MV-4-11 (cell line): ENCODE results near the gene PPP1R9B.

Source experiments
- DNase-seq: peaks from one replicate; lab custom pipeline; 2025; lab: John Stamatoyannopoulos, UW

The PPP1R9B gene

DNA sequence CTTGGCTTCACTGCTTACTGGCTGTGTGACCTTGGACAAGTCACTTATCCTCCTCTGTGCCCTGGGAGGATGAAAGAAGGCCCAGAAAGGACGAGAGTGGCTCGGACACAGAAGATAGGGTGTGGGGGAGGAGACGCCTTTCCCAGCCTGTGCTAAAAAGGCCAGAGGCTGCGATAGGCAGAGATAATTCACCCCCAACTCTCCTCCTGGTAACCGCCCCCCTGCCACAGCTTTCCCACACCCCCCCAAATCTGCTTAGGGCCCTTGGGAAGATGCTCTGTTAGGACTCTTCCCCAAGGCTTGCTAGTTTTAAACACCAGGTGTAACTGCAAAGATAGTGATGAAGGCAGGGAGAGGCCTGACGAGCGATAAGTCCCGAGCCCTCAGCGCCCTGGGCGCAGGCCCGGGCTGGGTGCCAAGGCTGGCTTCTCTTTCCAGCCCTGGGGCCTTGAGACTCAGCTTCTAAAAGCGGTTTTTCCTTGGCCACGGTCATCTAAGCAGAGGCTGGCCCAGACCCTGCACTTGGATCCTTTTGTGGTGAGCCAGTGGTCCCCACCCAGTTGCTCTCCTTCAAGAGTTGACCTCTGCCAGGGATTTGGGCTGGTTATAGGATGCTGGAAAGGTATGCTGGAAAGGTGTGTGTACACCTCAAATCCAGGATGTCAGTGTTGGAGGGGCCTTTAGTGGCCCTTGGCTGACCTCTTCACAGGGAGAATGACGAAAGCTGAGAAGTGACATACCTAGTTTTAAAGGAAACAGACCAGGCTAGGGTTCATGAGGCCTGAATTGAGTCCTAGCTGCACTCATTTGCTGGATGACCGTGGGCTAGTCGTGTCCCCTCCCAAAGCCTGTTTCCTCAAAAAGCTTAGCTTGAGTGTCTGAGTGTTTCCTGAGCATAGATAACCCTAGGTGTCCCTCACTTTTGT, 3.4 kb upstream of the PPP1R9B start:
- no peak for DNase-seq

DNA sequence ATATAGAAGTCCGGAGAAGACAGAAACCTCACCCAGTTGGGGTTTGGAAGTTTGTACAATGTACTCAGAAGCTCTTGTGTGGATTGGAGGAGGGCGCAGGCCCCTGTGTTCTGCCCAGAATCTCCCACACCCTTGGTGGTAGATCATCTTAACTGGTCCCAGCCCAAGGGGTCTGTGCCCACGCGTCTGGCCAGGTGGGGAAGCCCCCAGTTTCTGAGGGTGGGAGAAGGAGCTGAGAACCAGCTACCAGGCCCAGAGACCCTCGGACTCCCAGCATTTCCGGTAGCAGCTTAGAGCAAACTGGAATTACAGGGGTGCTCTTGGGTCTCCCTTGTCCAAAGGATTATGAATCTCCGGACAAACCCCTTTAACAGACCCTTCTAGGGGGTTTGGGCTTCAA, 2.3 kb upstream of the PPP1R9B start:
- DNase-seq: no peak

DNA sequence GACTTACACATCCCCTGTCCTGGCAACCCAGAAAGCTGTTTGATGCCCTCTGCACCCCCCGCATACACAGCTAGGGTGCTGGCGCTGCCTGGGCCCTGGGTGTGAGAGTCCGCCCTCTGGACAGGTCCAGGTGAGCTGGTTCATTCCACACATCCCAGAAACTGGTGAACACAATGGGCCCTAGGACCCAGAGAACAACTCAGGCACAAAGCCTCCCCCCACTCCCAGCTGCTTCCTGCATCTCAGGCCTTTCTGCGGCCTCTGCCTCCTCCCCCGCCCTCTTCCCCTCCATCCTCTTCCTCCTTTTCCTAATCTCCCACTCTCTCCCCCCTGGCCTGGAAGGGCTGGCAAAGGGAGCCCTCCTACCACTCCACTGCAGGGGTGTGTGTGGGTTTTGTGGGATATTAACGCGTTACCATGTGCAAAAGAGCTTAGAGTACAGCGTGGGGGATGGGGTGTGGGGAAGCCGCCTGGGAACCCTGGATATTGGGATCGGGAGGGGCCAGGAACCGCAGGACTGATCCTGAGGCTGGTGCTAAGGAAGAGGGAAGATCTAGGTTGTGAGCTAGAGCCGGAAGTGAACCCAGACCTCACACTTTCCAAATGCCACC, 1.6 kb upstream of the PPP1R9B start:
- DNase-seq: peak; percentile 85

DNA sequence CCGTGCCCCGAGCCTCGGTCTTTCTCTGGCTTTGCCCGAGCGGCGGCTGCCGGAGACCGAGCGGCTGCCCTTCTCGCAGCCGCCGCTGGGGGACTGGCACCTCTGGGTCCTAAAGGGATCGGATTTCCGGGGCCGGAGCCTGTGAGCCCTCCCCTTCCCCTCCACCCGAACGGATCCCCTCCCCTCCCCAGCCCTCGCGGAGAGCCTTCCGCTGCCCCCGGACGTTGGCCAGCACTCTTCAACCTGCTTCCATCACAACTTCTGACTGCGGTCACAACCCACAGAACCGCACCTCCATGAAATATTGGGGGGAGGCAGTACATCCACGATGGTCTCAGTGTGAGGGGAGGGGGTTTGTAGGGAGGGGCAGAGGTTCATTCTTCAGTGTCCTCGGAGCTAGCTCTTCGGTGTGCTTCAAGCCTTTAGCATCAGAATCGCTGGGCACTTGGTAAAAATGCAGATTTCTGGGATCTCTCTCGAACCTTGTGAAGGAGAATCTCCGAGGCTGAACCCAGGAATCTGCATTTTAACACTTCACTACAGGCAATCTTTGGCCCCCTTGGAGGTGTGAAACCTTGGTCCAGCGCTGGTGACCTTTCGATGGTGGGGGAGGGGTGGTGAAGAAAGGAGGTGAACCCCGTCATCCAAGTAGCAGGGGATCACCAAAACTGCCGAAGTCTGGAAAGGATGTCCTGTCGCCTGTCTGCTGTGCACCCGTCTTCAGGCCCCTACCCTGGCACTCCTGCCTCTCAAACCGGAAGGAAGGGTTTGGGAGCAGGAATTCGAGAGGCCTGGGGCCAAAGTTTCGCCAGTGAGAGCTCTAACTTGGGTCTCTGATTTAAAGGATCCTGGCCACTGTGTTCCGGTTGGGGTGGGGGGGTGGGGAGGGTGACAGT, 812 bp upstream of the PPP1R9B start:
- DNase-seq: peak; percentile 87

DNA sequence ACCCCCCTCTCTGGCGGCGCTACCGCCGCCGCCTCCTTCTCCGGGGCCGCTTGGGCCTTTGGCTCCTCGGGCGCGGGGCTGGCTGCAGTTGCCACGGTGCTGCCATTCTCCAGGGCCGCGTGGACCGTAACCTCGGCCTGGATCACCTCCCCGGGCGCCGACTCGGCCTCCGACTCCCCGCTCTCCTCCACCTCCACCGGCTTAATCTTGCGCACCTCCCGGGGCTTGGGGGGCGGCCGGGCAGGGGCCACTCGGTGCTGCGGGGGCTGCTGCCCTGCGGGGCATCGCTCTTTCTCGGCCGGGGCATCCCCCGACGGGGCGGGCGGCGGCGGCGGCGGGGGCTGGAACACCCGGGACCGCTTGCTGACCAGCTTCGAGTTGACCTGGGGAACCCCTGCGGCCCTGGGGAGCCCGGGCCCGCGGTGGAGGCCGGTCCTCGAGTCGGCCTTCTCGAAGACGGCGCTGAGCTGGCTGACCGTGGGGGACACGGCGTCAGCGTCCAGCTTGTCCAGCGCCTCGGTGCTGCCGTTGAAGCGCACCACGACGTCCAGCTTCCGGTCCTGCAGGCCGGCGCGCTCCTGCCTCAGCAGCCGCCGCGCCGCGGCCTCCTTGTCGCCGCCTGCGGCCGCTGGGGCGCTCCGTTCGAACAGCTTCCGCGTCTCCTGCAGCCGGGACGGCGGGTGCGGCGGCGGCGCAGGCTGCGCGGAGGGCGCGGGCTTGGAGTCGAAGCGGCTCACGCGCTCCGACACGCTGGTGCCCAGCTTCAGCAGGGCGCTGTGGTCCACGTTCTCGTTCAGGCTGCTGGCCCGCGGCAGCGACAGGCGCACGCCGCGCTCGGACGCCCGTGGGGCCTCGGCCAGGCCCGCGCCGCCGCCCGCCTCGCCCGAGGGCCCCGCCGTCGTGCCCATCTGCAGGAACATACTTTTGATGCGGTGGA, 792 bp downstream of the PPP1R9B start:
- DNase-seq: peak; percentile 5

DNA sequence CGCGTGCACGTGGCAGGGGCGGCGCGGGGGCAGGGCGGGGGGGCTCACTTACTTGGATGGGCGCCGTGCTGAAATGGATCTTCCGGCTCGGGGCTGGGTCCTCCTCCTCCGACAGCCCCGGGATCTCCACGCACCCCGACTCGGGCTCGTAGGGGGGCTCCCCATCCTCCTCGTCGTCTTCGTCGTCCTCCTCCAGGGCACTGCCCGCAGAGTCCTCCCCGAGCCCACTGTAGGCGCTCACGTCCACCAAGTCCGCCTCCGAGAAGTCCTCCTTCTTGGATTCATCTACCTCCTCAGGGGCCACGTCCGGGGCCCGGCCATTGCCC, 1.4 kb downstream of the PPP1R9B start:
- no peak for DNase-seq

DNA sequence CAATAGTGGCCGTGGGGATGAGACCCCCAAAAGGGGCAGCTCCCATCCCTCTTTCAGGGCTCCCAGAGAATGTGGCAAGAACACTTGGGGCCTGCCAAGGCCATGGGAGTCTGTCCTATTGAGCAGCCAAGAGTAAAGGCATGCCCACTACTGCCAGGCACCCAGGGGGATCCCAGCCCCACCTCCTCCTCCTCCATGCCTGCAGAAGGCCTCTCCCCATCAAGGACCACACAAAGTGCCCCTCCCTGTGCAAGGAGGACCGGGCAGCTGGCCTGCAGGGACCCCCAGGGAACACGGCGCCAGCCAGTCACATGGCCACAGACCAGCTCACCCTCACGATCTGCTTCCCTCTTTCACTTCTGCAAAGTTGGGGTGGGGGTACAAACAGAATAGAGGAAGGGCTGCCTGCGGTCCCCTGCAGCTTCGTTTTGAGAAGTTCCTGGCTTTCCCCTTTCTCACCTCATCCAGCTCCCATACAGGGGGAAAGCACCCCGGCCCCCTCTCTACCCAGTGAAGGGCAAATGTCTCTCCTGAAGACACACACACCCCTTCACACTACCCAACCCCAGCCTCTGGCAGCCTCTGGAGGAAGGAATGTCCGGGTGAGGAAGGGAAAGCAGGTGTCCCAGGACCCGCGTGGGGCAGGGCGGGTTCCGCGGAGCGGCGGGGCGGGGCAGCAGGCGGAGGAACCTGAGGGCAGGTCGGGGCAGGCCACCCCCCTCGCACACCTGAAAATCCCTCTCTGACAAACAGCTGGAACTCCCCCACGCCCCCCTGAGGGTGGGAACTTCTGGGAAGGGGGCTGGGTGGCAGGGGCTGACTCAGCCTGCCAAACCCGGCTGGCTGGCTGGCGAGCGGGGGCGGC, 2.0 kb downstream of the PPP1R9B start:
- peak; percentile 95 for DNase-seq

DNA sequence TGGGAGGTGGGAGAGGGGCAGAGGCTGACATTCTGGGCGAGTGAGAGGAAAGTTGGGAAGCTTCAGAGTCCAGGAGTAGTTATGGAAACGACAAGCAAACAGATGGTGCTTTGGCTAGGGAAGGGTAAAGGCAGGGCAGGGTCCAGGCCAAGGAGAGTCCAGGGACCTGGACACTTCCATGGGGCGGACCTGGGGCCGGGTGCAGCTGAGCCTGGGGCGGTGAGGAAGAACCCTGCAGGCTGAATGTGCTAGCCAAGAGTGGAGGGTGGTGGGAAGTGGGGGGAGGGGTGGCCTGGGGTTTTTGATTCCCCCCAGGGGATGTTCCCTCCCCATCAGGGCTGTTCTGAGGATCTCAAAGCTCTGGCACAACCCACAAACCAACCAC, 2.6 kb downstream of the PPP1R9B start:
- no peak for DNase-seq

DNA sequence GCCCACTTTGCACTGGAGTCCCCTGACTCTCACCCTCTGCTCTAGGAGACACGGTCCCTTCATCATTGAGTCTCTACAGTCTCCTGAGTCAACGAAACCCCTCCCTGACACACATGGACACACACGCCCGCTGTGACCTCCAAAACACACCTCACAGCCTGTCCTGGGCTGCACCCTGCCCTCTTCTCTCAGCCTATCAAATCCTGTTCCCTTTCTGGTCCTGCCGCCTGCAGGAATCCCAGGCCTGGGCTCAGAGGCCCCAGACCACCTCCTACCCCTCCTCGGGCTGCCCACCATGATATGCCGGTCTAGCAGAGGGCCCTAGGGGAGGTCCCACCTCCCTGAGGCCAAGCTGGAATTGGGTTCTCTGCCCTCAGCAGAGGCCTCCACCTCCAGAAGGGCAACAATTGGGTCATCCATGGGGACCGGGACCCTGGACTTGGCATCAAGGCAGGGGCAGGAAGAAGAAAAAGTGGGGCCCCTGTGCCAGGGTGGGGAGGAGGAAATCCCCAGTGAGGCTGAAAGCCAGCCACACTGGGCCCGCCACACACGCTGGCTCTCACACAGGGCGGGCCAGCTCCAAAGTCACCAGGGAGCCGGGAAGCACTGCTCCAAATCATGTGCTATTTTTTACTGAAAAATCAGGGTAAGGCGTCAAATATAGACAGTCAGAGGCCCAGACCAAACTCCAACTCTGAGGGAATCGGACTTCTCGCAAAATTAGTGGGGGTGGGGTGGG, 3.4 kb downstream of the PPP1R9B start:
- DNase-seq: no peak

DNA sequence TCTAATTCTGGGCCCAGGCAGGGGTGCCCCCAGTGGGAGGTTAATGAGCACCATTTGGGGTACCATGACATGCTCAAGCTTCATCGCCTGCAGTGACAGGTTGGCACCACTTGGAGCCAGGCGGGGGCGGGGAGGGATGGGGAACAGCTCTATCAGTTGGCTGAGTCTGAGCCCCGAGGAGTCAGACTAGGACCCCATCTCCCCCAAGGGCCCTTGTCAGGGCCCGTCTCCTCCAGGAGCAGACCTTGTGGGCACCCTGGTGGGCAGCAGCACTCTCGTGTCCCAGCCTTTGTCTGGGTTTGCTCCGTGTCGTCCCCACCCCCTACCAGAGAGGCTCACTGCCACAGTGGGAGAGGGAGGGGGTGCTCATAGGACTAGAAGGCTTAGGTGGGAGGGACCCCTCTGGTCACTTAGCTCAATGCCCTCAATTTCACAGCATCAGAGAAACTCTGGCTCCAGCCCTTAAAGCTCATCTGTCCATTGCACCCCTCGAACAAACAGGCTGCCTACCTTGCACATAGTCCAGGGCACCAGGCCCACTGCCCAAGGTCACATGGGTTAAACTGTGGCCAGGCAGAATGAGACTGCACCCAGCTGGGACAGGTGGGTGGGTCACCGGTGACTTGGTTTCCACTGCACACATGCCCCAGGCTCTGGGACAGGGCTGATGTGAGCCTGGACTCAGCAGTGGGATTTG, 4.1 kb downstream of the PPP1R9B start:
- no peak for DNase-seq

DNA sequence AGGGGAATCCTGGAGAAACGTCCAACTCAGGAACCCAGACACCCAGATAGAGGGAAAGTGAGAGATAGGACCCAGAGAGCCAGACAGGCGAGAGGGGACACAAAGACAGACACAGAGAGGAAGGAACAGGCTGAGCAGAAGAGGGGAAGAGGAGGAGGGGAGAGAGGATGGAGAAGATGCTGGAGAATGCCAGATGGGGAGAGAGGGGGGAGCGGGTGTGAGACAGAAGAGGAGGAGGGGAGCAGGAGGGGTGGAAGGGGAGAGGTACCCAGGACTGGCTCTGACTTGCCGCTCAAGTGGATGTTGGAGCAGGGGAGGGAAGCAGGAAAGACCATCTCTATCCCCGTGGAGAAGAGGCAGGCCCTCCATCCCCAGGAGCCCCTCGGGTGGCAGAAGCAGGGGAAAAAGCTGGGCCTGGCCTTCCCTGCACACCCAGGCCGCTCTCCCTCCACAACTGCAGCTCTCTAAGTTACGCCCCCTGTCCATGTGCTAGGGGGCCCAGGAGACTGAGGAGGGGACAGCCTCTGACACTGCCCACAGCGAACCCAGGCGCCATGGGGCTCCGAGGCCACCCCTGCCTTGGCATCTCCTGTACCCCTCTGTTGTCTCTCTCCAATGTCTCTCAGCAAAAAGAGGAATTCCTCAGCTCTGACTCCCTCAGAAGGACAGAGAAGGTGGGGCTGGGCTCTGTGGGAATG, 4.8 kb downstream of the PPP1R9B start:
- no peak for DNase-seq

DNA sequence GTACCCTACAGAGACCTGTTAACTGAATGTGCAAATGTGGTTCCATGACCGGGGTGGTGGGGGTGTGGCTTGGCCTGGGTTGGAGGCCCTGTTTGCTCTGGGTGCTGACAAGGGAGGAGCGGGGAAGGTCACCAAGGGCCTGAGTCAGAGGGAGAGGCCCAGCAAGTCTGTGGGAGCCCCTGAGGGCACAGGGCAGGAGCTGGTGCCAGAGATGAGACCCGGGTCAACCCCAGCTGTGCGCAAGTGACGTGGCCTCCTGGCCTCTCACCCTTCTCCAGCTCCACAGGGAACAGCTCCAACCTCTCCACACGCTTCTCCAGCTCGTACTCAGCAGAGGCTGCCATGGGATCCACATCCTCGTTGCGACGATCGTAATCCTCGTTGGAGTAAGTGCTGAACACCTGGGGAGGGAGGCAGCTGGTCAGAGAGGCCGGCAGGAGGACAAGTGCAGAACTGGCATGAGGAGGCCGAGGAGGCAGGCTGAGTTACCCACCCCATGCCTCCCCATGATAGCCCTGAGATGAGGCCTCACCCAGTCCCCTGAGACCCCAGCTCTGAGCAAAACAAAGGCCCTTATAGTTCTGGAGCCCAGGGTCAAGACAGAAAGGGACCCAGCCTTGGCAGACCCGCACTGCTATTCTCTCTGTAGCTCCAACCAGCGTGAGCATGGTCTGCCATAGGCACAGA, 5.5 kb downstream of the PPP1R9B start:
- DNase-seq: no peak

DNA sequence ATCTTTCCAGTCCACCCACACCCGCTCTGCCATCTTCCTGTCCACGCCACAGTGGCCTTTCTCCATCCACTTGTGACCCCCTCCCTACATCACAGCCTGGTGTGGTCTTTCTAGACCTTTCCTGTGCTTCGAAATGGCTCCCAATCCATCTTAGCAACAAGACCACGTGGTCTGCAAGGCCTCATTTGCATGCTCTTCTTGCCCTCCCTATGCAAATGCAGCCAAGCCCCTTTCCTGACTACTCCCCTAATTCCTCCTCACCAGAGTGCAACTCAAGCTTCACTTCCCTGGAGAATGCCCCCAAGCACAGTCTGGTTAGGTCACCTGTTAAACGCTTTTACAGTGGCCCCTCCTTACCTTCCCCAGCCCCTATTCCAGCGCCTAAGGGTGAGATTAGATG, 6.1 kb downstream of the PPP1R9B start:
- DNase-seq: no peak

DNA sequence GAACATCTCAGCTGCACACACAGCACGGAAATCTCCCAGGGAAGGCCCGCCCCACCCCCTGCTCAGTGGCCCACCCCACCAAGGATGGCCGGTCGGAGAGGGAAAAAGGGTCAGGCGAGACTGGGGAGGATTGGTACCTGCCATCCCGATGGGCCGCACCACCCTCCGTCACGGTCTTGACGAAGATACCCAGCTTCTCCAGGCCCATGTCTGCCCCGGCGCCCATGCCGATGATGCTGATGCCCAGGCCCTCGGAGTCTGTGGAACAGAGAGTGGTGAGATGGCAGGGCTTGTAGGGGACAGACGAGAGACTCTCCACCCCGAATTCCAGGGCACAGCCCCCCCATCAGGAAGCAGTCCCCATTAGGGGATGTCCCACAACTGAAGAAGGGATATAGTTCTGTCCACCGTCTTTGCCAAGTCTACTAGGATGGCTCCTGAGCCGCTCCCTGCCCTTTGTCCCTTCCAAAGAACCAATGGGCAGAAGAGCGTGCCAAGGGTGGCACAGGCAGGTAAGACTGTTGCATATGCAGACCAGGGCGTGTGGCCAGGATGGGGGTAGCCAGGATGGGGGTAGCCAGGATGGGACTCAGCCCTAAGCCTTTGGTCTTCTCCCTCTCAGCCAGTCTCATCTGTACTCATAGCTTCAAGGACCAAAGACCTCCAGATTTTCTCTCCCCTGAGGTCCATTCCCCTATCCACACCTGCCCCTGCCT, 6.9 kb downstream of the PPP1R9B start:
- DNase-seq: no peak

DNA sequence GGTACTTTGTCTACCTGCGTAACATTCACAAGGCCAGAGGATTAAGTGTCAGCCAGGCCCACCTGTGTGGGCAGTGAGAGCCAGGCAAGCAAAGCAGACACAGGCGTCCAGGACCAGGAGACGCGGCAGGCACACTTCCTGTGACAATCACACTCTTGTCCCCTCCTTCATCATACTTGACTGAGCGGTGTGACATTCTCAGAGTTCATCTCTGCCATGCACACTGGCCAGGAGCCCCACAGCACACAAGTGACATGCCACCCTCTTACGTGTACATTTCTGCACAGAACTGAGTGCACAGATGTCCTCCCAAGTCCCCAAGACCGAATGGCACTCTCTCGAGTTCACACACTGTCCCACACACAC, 8.7 kb downstream of the PPP1R9B start:
- no peak for DNase-seq

DNA sequence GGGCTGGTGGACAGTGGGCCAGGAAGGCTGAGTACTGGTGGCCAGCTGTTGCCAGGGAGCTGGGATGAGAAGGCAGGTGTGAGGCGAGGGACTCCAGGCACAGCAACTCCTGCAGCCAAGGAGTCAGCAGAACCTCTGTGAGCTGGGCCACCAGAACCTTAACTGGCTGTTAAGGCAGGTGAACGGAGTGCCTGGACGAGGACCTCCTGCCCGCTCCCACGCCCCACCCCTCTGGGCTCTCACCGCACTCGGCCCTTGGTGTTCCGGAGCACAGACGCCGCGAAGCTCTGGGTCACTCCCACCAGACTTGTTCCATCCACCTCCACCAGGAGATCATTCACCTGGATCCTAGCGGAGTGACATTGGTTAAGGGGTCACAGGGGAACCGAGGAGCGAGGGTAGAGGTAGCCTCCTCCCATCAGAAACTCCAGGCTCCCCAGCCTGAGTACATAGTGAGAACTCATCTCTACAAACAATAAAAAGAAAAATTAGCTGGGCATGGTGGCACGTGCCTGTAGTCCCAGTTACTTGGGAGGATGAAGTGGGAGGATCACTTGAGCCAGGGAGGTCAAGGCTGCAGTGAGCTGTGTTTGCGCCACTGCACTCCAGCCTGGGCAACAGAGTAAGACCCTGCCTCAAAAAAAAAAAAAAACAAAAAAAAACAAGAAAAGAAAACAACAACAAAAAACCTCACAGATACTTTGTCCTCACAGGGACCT, 9.3 kb downstream of the PPP1R9B start:
- no peak for DNase-seq
